ENCODE data around the gene CCDC150.
A peak's percentile ranks its signal among the peaks of the same experiment; 100 is the strongest.
"Not testable (repeated sequence)": the region's sequence is repeated elsewhere in the genome, so short reads cannot be mapped to it uniquely, and the experiment has no call there.

The CCDC150 gene

GRCh38 chr2:196718419-196719109 lies 79.0 kb downstream of the CCDC150 start:
- DNase-seq: no peak

GRCh38 chr2:196719110-196719872 lies 79.8 kb downstream of the CCDC150 start:
- DNase-seq: no peak

- DNase-seq: no peak
These were observed 84.1 kb downstream of the CCDC150 start for GRCh38 chr2:196723571-196723970.

GRCh38 chr2:196725218-196725617 lies 85.7 kb downstream of the CCDC150 start:
- DNase-seq: no peak

GRCh38 chr2:196725882-196726281 lies 86.4 kb downstream of the CCDC150 start:
- no peak for DNase-seq

GRCh38 chr2:196729418-196729817 lies 89.9 kb downstream of the CCDC150 start:
- no peak for DNase-seq

- DNase-seq: not testable (repeated sequence)
These were observed 97.1 kb downstream of the CCDC150 start for GRCh38 chr2:196736646-196737045.

- no peak for DNase-seq
These were observed 97.5 kb downstream of the CCDC150 start for GRCh38 chr2:196737046-196737445.

GRCh38 chr2:196739031-196739430 lies 99.5 kb downstream of the CCDC150 start:
- DNase-seq: no peak

GRCh38 chr2:196742216-196742615 lies 102.7 kb downstream of the CCDC150 start:
- no peak for DNase-seq

GRCh38 chr2:196742685-196743084 lies 103.2 kb downstream of the CCDC150 start:
- DNase-seq: no peak

GRCh38 chr2:196743165-196743564 lies 103.7 kb downstream of the CCDC150 start:
- DNase-seq: no peak

- no peak for DNase-seq
These were observed 106.2 kb downstream of the CCDC150 start for GRCh38 chr2:196745711-196746110.

- DNase-seq: no peak
These were observed 107.9 kb downstream of the CCDC150 start for GRCh38 chr2:196747400-196747799.

GRCh38 chr2:196748123-196748522 lies 108.6 kb downstream of the CCDC150 start:
- DNase-seq: no peak

- DNase-seq: no peak
These were observed 110.9 kb downstream of the CCDC150 start for GRCh38 chr2:196750291-196750923.

- DNase-seq: peak; percentile 6 to 58 (median 30)
These were observed 111.6 kb downstream of the CCDC150 start for GRCh38 chr2:196750977-196751631.

- no peak for DNase-seq
These were observed 119.2 kb downstream of the CCDC150 start for GRCh38 chr2:196758474-196759377.

- no peak for DNase-seq
These were observed 119.8 kb downstream of the CCDC150 start for GRCh38 chr2:196759378-196759706.

GRCh38 chr2:196767101-196767500 lies 127.6 kb downstream of the CCDC150 start:
- no peak for DNase-seq

Measured in stimulated activated naive CD4-positive, alpha-beta T cell (primary cell).